ENCODE measurements around the gene TBCK.

The TBCK gene

GRCh38 chr4:106339431-106339830, 23.4 kb upstream of the TBCK start:
- Histone ChIP-seq H3K27ac (ENCODE audit: low read depth, low read length, poor library complexity, severe bottlenecking) (no peak overlapping the region), H3F3A (ENCODE audit: insufficient read depth, low read length) (no peaks in the 10 kb centered on the region), H4K20me1 (ENCODE audit: insufficient read depth, low read length) (no peaks in the 10 kb centered on the region), H3K9me2 (ENCODE audit: low read depth, low read length) (no peaks in the 10 kb centered on the region), H3K27me3 (ENCODE audit: insufficient read depth, low read length) (no peaks in the 10 kb centered on the region), H2AFZ (ENCODE audit: low read length) (no peak overlapping the region), H3K4me2 (ENCODE audit: low read length) (no peak overlapping the region), H3K79me2 (ENCODE audit: insufficient read depth, low read length) (peaks cover 13% of the 10 kb centered on the region), H3K9ac (ENCODE audit: low read length) (no peak overlapping the region), H3K9me3 (ENCODE audit: low read length) (no peaks in the 10 kb centered on the region), H3K4me1 (ENCODE audit: insufficient read depth, low read length, severe bottlenecking) (no peaks in the 10 kb centered on the region), H3K36me3 (ENCODE audit: insufficient read depth, low read length) (peaks cover 72% of the 10 kb centered on the region), H3K4me3 (ENCODE audit: low read depth, low read length, poor library complexity, severe bottlenecking) (no peak overlapping the region)
- TF ChIP-seq, protein P1, sequence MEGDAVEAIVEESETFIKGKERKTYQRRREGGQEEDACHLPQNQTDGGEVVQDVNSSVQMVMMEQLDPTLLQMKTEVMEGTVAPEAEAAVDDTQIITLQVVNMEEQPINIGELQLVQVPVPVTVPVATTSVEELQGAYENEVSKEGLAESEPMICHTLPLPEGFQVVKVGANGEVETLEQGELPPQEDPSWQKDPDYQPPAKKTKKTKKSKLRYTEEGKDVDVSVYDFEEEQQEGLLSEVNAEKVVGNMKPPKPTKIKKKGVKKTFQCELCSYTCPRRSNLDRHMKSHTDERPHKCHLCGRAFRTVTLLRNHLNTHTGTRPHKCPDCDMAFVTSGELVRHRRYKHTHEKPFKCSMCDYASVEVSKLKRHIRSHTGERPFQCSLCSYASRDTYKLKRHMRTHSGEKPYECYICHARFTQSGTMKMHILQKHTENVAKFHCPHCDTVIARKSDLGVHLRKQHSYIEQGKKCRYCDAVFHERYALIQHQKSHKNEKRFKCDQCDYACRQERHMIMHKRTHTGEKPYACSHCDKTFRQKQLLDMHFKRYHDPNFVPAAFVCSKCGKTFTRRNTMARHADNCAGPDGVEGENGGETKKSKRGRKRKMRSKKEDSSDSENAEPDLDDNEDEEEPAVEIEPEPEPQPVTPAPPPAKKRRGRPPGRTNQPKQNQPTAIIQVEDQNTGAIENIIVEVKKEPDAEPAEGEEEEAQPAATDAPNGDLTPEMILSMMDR (IDR thresholded peaks at IDR 0.05; ENCODE audit: low read length): no peak
- TF ChIP-seq EZH2 (IDR thresholded peaks at IDR 0.05; ENCODE audit: borderline replicate concordance, low read length): no peak

- Histone ChIP-seq H3K9me3 (ENCODE audit: low read length) (no peaks in the 10 kb centered on the region), H3K36me3 (ENCODE audit: insufficient read depth, low read length) (peaks cover 76% of the 10 kb centered on the region), H3K79me2 (ENCODE audit: insufficient read depth, low read length) (peaks cover 13% of the 10 kb centered on the region), H3K9me2 (ENCODE audit: low read depth, low read length) (no peaks in the 10 kb centered on the region), H3K9ac (ENCODE audit: low read length) (no peak overlapping the region), H3K4me2 (ENCODE audit: low read length) (no peak overlapping the region), H3K4me1 (ENCODE audit: insufficient read depth, low read length, severe bottlenecking) (no peaks in the 10 kb centered on the region), H3F3A (ENCODE audit: insufficient read depth, low read length) (no peaks in the 10 kb centered on the region), H3K4me3 (ENCODE audit: low read depth, low read length, poor library complexity, severe bottlenecking) (no peak overlapping the region), H4K20me1 (ENCODE audit: insufficient read depth, low read length) (no peaks in the 10 kb centered on the region), H2AFZ (ENCODE audit: low read length) (no peak overlapping the region), H3K27ac (ENCODE audit: low read depth, low read length, poor library complexity, severe bottlenecking) (no peak overlapping the region), H3K27me3 (ENCODE audit: insufficient read depth, low read length) (no peaks in the 10 kb centered on the region)
- no peak for TF ChIP-seq EZH2 (IDR thresholded peaks at IDR 0.05; ENCODE audit: borderline replicate concordance, low read length)
- TF ChIP-seq, protein P1 (IDR thresholded peaks at IDR 0.05; ENCODE audit: low read length): no peak
These were observed 22.7 kb upstream of the TBCK start for GRCh38 chr4:106338671-106339070.

- H4K20me1 ChIP-seq (ENCODE audit: insufficient read depth, low read length): no peaks in the 10 kb centered on the region
- TF ChIP-seq, protein P1 (IDR thresholded peaks at IDR 0.05; ENCODE audit: low read length): no peak
- no peak for TF ChIP-seq EZH2 (IDR thresholded peaks at IDR 0.05; ENCODE audit: borderline replicate concordance, low read length)
- H3K4me1 ChIP-seq (ENCODE audit: insufficient read depth, low read length, severe bottlenecking): no peaks in the 10 kb centered on the region
- H2AFZ ChIP-seq (ENCODE audit: low read length): no peak overlapping the region
- no peaks in the 10 kb centered on the region for H3K9me3 ChIP-seq (ENCODE audit: low read length)
- no peaks in the 10 kb centered on the region for H3K9me2 ChIP-seq (ENCODE audit: low read depth, low read length)
- H3F3A ChIP-seq (ENCODE audit: insufficient read depth, low read length): no peaks in the 10 kb centered on the region
- H3K27ac ChIP-seq (ENCODE audit: low read depth, low read length, poor library complexity, severe bottlenecking): no peak overlapping the region
- H3K27me3 ChIP-seq (ENCODE audit: insufficient read depth, low read length): no peaks in the 10 kb centered on the region
- H3K4me3 ChIP-seq (ENCODE audit: low read depth, low read length, poor library complexity, severe bottlenecking): no peak overlapping the region
- H3K36me3 ChIP-seq (ENCODE audit: insufficient read depth, low read length): peaks cover 82% of the 10 kb centered on the region
- no peak overlapping the region for H3K9ac ChIP-seq (ENCODE audit: low read length)
- no peak overlapping the region for H3K4me2 ChIP-seq (ENCODE audit: low read length)
- H3K79me2 ChIP-seq (ENCODE audit: insufficient read depth, low read length): peaks cover 8% of the 10 kb centered on the region
These were observed 21.9 kb upstream of the TBCK start for GRCh38 chr4:106337916-106338315.
